Activated CD8-positive, alpha-beta T cell treated with anti-CD3 and anti-CD28 coated beads for 36 hours (primary cell): ENCODE measurements around the gene ZMYND11. TPM values are rescaled to one million over a fixed set of nuclear protein-coding genes. Genes with fewer than 3 reads are reported as not detected.

Experiments used
- ATAC-seq: fragments of 200-7000 bp; cut with Tn5 transposase; one replicate; pipeline ENCODE4 v1.10.0; 2021; ENCODE audit warnings: mild to moderate bottlenecking, moderate library complexity
- CTCF ChIA-PET: fragments of 350-600 bp; sonication (Branson Sonifier 250); formaldehyde crosslinking; loops from one replicate; lab custom pipeline; 2021; ENCODE audit warnings: antibody characterized with exemption; lab: Charles Lee
- POLR2A ChIA-PET: fragments of 350-600 bp; sonication (Branson Sonifier 250); formaldehyde crosslinking; loops from one replicate; lab custom pipeline; 2021; ENCODE audit warnings: antibody characterized with exemption; lab: Charles Lee
- DNase-seq: peaks from one replicate; pipeline ENCODE4 v3.0.0-alpha.2; 2020
- H3K27ac Mint-ChIP-seq: one replicate; pipeline ENCODE4 v1.8.0; 2021; ENCODE audit warnings: mild to moderate bottlenecking, mixed read lengths
- H3K27me3 Mint-ChIP-seq: one replicate; pipeline ENCODE4 v1.8.0; 2021; ENCODE audit warnings: mixed read lengths
- H3K36me3 Mint-ChIP-seq: one replicate; pipeline ENCODE4 v1.8.0; 2021; ENCODE audit warnings: low read depth, mixed read lengths
- H3K4me1 Mint-ChIP-seq: one replicate; pipeline ENCODE4 v1.8.0; 2021; ENCODE audit warnings: low read depth, mixed read lengths
- H3K4me3 Mint-ChIP-seq: one replicate; pipeline ENCODE4 v1.8.0; 2021; ENCODE audit warnings: mild to moderate bottlenecking, moderate library complexity, mixed read lengths
- H3K9me3 Mint-ChIP-seq: one replicate; pipeline ENCODE4 v1.8.0; 2021; ENCODE audit warnings: mixed read lengths
- CTCF ChIP-seq: fragments of 200-600 bp; IDR thresholded peaks from one replicate; pipeline ENCODE4 v1.8.0; 2022; ENCODE audit warnings: antibody characterized with exemption, mild to moderate bottlenecking
- intact Hi-C: fragments of 100-400 bp; cut with micrococcal nuclease; formaldehyde crosslinking; loops from one replicate; pipeline ENCODE4 v1.10.0; 2022
- total RNA-seq, 2 experiments: library from RNA; stranded (reverse); gene quantifications; one replicate each; pipeline ENCODE4 v1.2.3, GENCODE V29; 2021

ZMYND11 gene
- total RNA-seq, 2 experiments from 2014 or later: 14.9 to 16.8 TPM

GRCh38 chr10:188546-188945 lies 53.3 kb downstream of the ZMYND11 start:
- Mint-ChIP-seq H3K36me3 (peaks cover 25% of the 10 kb centered on the region), H3K4me1 (peaks cover 18% of the 10 kb centered on the region), H3K27me3 (no peaks in the 10 kb centered on the region), H3K4me3 (no peak overlapping the region), H3K9me3 (peaks cover 8% of the 10 kb centered on the region), H3K27ac (no peak overlapping the region)
- no peak for ATAC-seq
- no peak for DNase-seq
- CTCF ChIA-PET: interaction anchor here (0.9 to 1.2 kb wide), 3 partner anchors 10 to 43 kb away, joined by 3 to 4 read pairs (median 4); no protein-coding TSS in a partner anchor
- POLR2A ChIA-PET: no interaction called here
- TF ChIP-seq CTCF: no peak
- intact Hi-C loops: no loop called here

- ChIA-PET CTCF (no interaction called here), POLR2A (no interaction called here)
- ATAC-seq (no peak), DNase-seq (no peak)
- Mint-ChIP-seq H3K4me3 (no peak overlapping the region), H3K27me3 (no peaks in the 10 kb centered on the region), H3K4me1 (peaks cover 6% of the 10 kb centered on the region), H3K9me3 (no peaks in the 10 kb centered on the region), H3K27ac (no peak overlapping the region), H3K36me3 (peaks cover 20% of the 10 kb centered on the region)
- intact Hi-C loops: no loop called here
- TF ChIP-seq CTCF: no peak
Measured at GRCh38 chr10:190216-190615, 55.0 kb downstream of the ZMYND11 start.

GRCh38 chr10:191703-192518 lies 56.7 kb downstream of the ZMYND11 start:
- no peak for TF ChIP-seq CTCF
- CTCF ChIA-PET: no interaction called here
- peaks cover 8% of the 10 kb centered on the region for H3K4me1 Mint-ChIP-seq
- no peak for ATAC-seq
- H3K9me3 Mint-ChIP-seq: no peaks in the 10 kb centered on the region
- H3K4me3 Mint-ChIP-seq: no peak overlapping the region
- POLR2A ChIA-PET: interaction anchor here (0.6 kb wide), 1 partner anchor 18 kb away, joined by 3 read pairs; no protein-coding TSS in a partner anchor
- intact Hi-C loops: no loop called here
- H3K27ac Mint-ChIP-seq: no peak overlapping the region
- H3K36me3 Mint-ChIP-seq: peaks cover 20% of the 10 kb centered on the region
- no peaks in the 10 kb centered on the region for H3K27me3 Mint-ChIP-seq
- DNase-seq: no peak

- TF ChIP-seq CTCF: no peak
- ChIA-PET POLR2A (no interaction called here), CTCF (no interaction called here)
- Mint-ChIP-seq H3K27me3 (no peaks in the 10 kb centered on the region), H3K4me1 (peaks cover 4% of the 10 kb centered on the region), H3K9me3 (no peaks in the 10 kb centered on the region), H3K36me3 (peaks cover 16% of the 10 kb centered on the region), H3K4me3 (no peak overlapping the region), H3K27ac (no peak overlapping the region)
- DNase-seq (no peak), ATAC-seq (no peak)
- intact Hi-C loops: no loop called here
Measured at GRCh38 chr10:194281-194680, 59.0 kb downstream of the ZMYND11 start.

- TF ChIP-seq CTCF: no peak
- DNase-seq (no peak), ATAC-seq (no peak)
- intact Hi-C loops: no loop called here
- Mint-ChIP-seq H3K9me3 (no peaks in the 10 kb centered on the region), H3K4me3 (no peak overlapping the region), H3K36me3 (no peaks in the 10 kb centered on the region), H3K27ac (no peak overlapping the region), H3K27me3 (no peaks in the 10 kb centered on the region), H3K4me1 (peaks cover 21% of the 10 kb centered on the region)
- ChIA-PET CTCF (no interaction called here), POLR2A (no interaction called here)
Measured at GRCh38 chr10:200405-200804, 65.2 kb downstream of the ZMYND11 start.
